Neural progenitor cell (in vitro differentiated cells): Measurements from ENCODE around the gene MYH7B. TPM values are rescaled to one million over a fixed set of nuclear protein-coding genes. Genes with fewer than 3 reads are reported as not detected.

Experiments
- DNase-seq: peaks from one replicate; pipeline ENCODE4 v3.0.0-alpha.2; 2016; ENCODE audit warnings: low spot score
- H2AFZ ChIP-seq: fragments of 200-600 bp; sonication (generic); replicated peaks from 2 replicates; pipeline ENCODE4 v1.6.1; 2016; ENCODE audit warnings: antibody characterized with exemption
- H3F3A ChIP-seq: fragments of 200-600 bp; sonication (generic); 2 replicates; pipeline ENCODE4 v1.6.1; 2016; ENCODE audit warnings: antibody characterized with exemption, low read depth
- H3K27ac ChIP-seq: fragments of 200-600 bp; sonication (generic); 2 replicates; pipeline ENCODE4 v1.5.1; 2016; ENCODE audit warnings: mild to moderate bottlenecking
- H3K27me3 ChIP-seq: fragments of 200-600 bp; sonication (generic); 2 replicates; pipeline ENCODE4 v1.6.1; 2016; ENCODE audit warnings: mild to moderate bottlenecking, moderate library complexity
- H3K36me3 ChIP-seq: fragments of 200-600 bp; sonication (generic); 2 replicates; pipeline ENCODE4 v1.5.1; 2016
- H3K4me1 ChIP-seq: fragments of 200-600 bp; sonication (generic); 2 replicates; pipeline ENCODE4 v1.6.1; 2016; ENCODE audit warnings: mixed run types
- H3K4me2 ChIP-seq: fragments of 200-600 bp; sonication (generic); 2 replicates; pipeline ENCODE4 v1.6.1; 2016
- H3K4me3 ChIP-seq: fragments of 200-600 bp; sonication (generic); 2 replicates; pipeline ENCODE4 v1.5.1; 2016
- H3K79me2 ChIP-seq: fragments of 200-600 bp; sonication (generic); 2 replicates; pipeline ENCODE4 v1.6.1; 2016; ENCODE audit warnings: low read depth
- H3K9ac ChIP-seq: fragments of 200-600 bp; sonication (generic); 2 replicates; pipeline ENCODE4 v1.6.1; 2016
- H3K9me3 ChIP-seq: fragments of 200-600 bp; sonication (generic); 2 replicates; pipeline ENCODE4 v1.5.1; 2016; ENCODE audit warnings: low read depth
- H4K20me1 ChIP-seq: fragments of 200-600 bp; sonication (generic); 2 replicates; pipeline ENCODE4 v1.6.1; 2016; ENCODE audit warnings: low read depth
- H3K27ac Mint-ChIP-seq: 3 replicates; pipeline ENCODE4 v1.8.0; 2021; ENCODE audit warnings: mixed read lengths
- H3K27me3 Mint-ChIP-seq: 2 replicates; pipeline ENCODE4 v1.8.0; 2022; ENCODE audit warnings: low read depth, mild to moderate bottlenecking, inconsistent platforms, moderate library complexity, mixed read lengths; ENCODE audit not compliant: insufficient read depth
- H3K36me3 Mint-ChIP-seq: 3 replicates; pipeline ENCODE4 v1.8.0; 2021; ENCODE audit warnings: mixed read lengths
- H3K4me1 Mint-ChIP-seq: 3 replicates; pipeline ENCODE4 v1.8.0; 2021; ENCODE audit warnings: mixed read lengths
- H3K4me3 Mint-ChIP-seq: 3 replicates; pipeline ENCODE4 v1.8.0; 2021; ENCODE audit warnings: mild to moderate bottlenecking, moderate library complexity, mixed read lengths
- H3K9me3 Mint-ChIP-seq: 3 replicates; pipeline ENCODE4 v1.8.0; 2020; ENCODE audit warnings: mixed read lengths
- CTCF ChIP-seq: fragments of 200-600 bp; sonication (generic); IDR thresholded peaks from 2 replicates; pipeline ENCODE4 v1.5.1; 2017; ENCODE audit warnings: antibody characterized with exemption, mild to moderate bottlenecking
- EZH2 ChIP-seq: fragments of 200-600 bp; sonication (generic); IDR thresholded peaks from 2 replicates; pipeline ENCODE4 v1.6.1; 2017; ENCODE audit warnings: antibody characterized with exemption, mild to moderate bottlenecking, moderate library complexity
- EZH2phosphoT487 ChIP-seq: fragments of 200-600 bp; sonication (generic); IDR thresholded peaks from 2 replicates; pipeline ENCODE4 v1.6.1; 2017; ENCODE audit warnings: antibody characterized with exemption
- total RNA-seq: library from RNA; depleted of rRNA; stranded (reverse); fragments of >200 nt; gene quantifications from 2 replicates; pipeline ENCODE4 v1.2.3, GENCODE V29; 2015; ENCODE audit warnings: low replicate concordance

Gene MYH7B
- total RNA-seq, 1 donor from 2014 or later, result not detected

GRCh38 chr20:34970193-34970840, 14.6 kb downstream of the MYH7B start:
- DNase-seq, result no peak
- no peaks in the 10 kb centered on the region for H3F3A ChIP-seq
- H3K9me3 ChIP-seq, result no peaks in the 10 kb centered on the region
- no peaks in the 10 kb centered on the region for H3K36me3 ChIP-seq
- no peak overlapping the region for H2AFZ ChIP-seq
- no peaks in the 10 kb centered on the region for H3K27me3 ChIP-seq
- H4K20me1 ChIP-seq, result no peaks in the 10 kb centered on the region
- no peak overlapping the region for H3K4me3 Mint-ChIP-seq
- H3K4me2 ChIP-seq, result no peak overlapping the region
- no peak overlapping the region for H3K27ac ChIP-seq
- peak overlapping the region; percentile 37 for H3K27ac Mint-ChIP-seq
- H3K4me3 ChIP-seq, result no peak overlapping the region
- H3K27me3 Mint-ChIP-seq, result peaks cover 7% of the 10 kb centered on the region
- H3K9me3 Mint-ChIP-seq, result no peaks in the 10 kb centered on the region
- peaks cover 8% of the 10 kb centered on the region for H3K4me1 Mint-ChIP-seq
- no peak overlapping the region for H3K9ac ChIP-seq
- no peaks in the 10 kb centered on the region for H3K36me3 Mint-ChIP-seq
- no peaks in the 10 kb centered on the region for H3K79me2 ChIP-seq
- TF ChIP-seq EZH2, result no peak
- TF ChIP-seq EZH2phosphoT487, result no peak
- TF ChIP-seq CTCF, result no peak
- H3K4me1 ChIP-seq, result peaks cover 8% of the 10 kb centered on the region

GRCh38 chr20:34970846-34971560, 15.3 kb downstream of the MYH7B start:
- no peak overlapping the region for H3K27ac ChIP-seq

GRCh38 chr20:34971561-34972235, 16.0 kb downstream of the MYH7B start:
- Mint-ChIP-seq H3K27ac (no peak overlapping the region), H3K27me3 (peaks cover 10% of the 10 kb centered on the region), H3K36me3 (no peaks in the 10 kb centered on the region), H3K4me3 (no peak overlapping the region), H3K4me1 (peaks cover 8% of the 10 kb centered on the region), H3K9me3 (no peaks in the 10 kb centered on the region)
- Histone ChIP-seq H3K27ac (no peak overlapping the region), H3K79me2 (no peaks in the 10 kb centered on the region), H3K9me3 (no peaks in the 10 kb centered on the region), H3K4me2 (no peak overlapping the region), H3K9ac (no peak overlapping the region), H3F3A (no peaks in the 10 kb centered on the region), H3K27me3 (no peaks in the 10 kb centered on the region), H3K36me3 (no peaks in the 10 kb centered on the region), H2AFZ (no peak overlapping the region), H4K20me1 (no peaks in the 10 kb centered on the region), H3K4me1 (peaks cover 8% of the 10 kb centered on the region), H3K4me3 (no peak overlapping the region)
- no peak for TF ChIP-seq CTCF
- TF ChIP-seq EZH2, result no peak
- no peak for TF ChIP-seq EZH2phosphoT487
- DNase-seq, result no peak

More at GRCh38 chr20:34970846-34971560, 15.3 kb downstream of the MYH7B start:
- Histone ChIP-seq H4K20me1 (no peaks in the 10 kb centered on the region), H3K4me1 (peaks cover 8% of the 10 kb centered on the region), H3F3A (no peaks in the 10 kb centered on the region), H3K4me2 (no peak overlapping the region), H3K9me3 (no peaks in the 10 kb centered on the region), H3K9ac (no peak overlapping the region), H3K79me2 (no peaks in the 10 kb centered on the region), H3K27me3 (no peaks in the 10 kb centered on the region), H3K4me3 (no peak overlapping the region), H2AFZ (no peak overlapping the region), H3K36me3 (no peaks in the 10 kb centered on the region)
- TF ChIP-seq EZH2phosphoT487, result no peak
- no peak for TF ChIP-seq CTCF
- no peak for TF ChIP-seq EZH2
- H3K9me3 Mint-ChIP-seq, result no peaks in the 10 kb centered on the region
- H3K36me3 Mint-ChIP-seq, result no peaks in the 10 kb centered on the region
- DNase-seq, result no peak
- peaks cover 7% of the 10 kb centered on the region for H3K27me3 Mint-ChIP-seq
- peaks cover 8% of the 10 kb centered on the region for H3K4me1 Mint-ChIP-seq
- H3K27ac Mint-ChIP-seq, result peak overlapping the region; percentile 37
- H3K4me3 Mint-ChIP-seq, result no peak overlapping the region
